NOMO-1 (cell line): ENCODE data around the gene DPEP2NB.
A peak's percentile ranks its signal among the peaks of the same experiment; 100 is the strongest.
"Not testable (repeated sequence)": the region's sequence is repeated elsewhere in the genome, so short reads cannot be mapped to it uniquely, and the experiment has no call there.

Experiments
- DNase-seq, 2 experiments: peaks; one replicate each; lab custom pipeline; 2025; ENCODE audit not compliant: unreplicated experiment in 2 of 2; lab: John Stamatoyannopoulos, UW

Gene DPEP2NB

DNA sequence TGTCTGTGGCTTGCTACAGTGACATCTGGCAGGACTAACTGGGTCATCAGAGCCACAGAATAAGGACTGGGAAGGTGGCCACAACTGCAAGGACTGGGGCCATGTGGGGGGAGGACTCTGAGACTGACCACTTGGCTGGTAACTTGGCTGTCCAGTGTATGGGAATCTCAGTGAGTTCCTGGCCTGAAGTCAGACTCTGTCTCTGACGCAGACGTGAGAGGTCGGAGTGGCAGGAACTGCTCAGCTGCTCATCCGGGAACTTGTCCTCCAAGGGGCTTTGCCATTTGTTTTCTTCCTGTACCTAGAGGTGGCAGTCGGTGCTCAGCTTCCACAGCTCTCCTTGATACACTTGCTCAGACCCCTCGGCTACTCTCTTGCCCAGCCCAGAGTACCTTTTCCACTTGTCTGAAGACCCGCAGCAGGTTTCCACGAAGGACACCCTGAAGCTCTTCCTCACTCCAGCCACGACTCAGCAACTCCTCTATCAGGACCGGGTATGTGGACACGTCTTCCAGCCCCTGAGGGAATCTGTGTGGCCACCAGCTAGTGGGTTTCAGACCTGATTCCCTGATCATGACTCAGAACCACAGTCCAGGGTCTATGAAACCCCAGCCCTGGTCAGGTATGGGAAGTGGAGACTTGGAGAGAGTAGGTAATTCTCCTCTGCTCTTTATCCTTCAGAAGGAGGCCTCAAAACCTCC, 28.1 kb downstream of the DPEP2NB start:
- no peak for DNase-seq

DNA sequence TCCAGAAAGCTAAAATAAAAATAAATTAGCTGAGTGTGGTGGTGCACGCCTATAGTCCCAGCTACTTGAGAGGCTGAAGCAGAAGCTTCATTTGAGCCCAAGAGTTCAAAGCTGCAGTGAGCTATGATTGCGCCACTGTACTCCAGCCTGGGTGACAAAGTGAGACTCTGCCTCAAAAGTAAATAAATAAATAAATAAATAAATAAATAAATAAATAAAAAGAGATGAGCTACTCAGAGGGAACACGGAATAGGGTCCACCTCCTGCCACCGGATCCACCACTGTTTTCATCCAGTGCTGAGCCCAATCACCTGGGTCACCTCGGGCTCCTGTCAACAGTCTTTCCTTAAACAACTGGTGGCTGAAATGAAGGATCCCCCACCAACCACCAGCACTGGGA, 28.8 kb downstream of the DPEP2NB start:
- no peak for DNase-seq

DNA sequence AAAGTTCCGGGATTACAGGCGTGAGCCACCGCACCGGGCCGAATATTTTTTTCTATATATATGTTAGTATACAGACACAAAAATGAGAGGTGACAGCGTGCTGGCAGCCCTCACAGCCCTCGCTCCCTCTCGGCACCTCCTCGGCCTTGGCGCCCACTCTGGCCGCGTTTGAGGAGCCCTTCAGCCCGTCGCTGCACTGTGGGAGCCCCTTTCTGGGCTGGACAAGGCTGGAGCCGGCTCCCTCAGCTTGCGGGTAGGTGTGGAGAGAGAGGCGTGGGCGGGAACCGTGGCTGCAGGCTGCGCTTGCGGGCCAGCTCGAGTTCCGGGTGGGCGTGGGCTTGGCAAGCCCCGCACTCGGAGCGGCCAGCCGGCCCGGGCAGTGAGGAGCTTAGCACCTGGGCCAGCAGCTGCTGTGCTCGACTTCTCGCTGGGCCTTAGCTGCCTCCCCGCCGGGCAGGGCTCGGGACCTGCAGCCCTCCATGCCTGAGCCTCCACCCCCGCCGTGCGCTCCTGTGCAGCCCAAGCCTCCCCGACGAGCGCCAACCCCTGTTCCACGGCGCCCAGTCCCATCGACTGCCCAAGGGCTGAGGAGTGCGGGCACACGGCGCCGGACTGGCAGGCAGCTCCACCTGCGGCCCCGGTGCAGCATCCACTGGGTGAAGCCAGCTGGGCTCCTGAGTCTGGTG, 33.6 kb downstream of the DPEP2NB start:
- DNase-seq: no peak

DNA sequence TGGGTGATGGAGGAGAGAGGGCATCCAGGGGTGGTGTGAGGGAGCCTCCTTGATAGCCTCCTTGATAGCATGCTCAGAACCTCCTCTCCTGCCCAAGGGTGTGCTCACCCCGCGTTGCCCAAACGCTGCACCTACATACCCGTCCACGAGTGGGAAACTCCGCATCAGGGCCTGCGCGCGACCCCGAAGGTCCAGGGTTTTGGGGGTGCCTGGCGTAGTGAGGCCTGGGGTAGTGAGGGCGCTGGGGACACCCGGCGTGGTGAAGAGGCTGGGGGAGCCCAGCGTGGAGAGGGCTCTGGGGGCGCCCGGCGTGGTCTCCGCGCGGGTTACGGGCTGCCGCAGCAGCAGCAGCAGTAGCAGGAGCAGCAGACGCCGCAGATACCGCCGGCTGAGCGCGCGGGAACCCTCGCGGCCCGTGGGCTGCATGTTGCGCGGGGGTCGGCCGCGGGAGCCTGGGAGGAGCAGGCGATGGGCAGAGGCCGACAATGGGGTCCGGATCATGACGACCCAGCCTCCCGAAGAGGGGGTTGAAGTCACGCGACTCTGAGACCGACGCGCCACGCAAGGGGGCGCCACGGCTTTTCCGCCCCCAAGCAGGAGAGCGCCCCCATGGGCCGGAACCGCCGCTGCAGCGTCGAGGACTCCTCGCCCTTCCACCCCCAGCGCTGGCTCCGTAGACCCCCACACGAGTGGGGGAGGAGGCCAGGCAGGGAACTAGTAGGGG, 35.6 kb downstream of the DPEP2NB start, which contains the start of gene DPEP3:
DPEP3 (minus strand) TSS at position 545 of the 724 bp plus-strand sequence; CDS start at position 426, 119 bp downstream.
- DNase-seq: peak; percentile 48 to 59

DNA sequence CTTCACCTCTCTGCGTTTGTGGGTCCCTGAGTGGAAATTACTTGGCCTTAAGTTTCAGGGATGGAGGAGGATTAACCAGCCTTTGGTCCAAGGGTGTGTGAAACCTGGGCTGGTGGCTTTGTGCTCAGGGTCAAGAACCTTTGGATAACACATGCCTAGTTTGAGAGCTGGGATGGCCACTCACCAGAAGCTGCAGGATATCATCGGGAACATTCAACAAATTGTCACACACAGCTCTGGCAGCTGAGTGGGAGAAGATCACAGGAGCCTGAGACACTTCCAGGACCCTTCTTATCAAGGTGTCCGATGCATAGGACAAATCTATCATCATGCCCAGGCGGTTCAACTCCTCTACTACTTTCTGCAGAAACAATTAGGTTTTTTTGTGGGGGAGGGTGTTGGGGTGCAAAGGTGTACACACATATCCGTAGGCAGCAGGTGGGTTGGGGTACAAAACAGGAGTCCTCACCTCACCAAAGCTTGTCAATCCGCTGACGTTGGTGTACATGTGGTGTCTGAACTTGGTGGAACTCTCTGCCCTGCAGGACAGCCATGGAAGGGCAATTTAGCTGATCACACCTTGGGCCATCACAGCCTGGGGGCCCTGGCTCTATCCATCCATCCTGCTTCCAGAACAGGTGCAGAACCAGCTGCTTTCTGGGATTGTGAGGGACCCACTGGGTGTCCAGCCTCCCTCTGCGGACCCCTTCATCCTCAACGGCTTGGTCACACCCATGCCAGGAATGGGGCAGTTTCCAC, 38.1 kb downstream of the DPEP2NB start:
- no peak for DNase-seq

- DNase-seq: no peak
Measured at GRCh38 chr16:67977005-67977404, 38.7 kb downstream of the DPEP2NB start.

GRCh38 chr16:67976205-67976604, 39.5 kb downstream of the DPEP2NB start:
- DNase-seq: no peak

GRCh38 chr16:67975321-67976105, 40.2 kb downstream of the DPEP2NB start:
- no peak for DNase-seq

- DNase-seq: not testable (repeated sequence)
Measured at GRCh38 chr16:67972285-67972684, 43.4 kb downstream of the DPEP2NB start.

DNA sequence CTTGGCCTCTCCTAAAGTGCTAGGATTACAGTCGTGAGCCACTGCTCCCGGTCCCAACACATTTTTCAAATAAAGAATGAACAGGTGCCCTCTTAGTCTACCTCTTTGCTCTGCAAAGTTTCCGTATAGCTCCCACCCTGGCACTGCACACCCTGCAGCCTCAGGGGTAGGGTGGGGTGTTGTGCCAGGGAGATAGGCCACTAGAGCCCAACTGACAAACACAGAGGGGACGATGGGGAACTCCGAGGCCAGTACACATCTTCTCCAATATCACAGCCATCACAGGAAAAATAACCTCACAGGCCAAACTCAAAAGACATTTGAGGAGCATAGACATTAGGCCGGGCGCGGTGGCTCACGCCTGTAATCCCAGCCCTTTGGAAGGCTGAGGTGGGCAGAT, 44.6 kb downstream of the DPEP2NB start:
- DNase-seq: no peak

- DNase-seq: peak in 1 of 2 experiments; percentile 17
Measured at GRCh38 chr16:67969254-67970039, 46.3 kb downstream of the DPEP2NB start.

- DNase-seq: peak; percentile 75 to 80
Measured at GRCh38 chr16:67968400-67969253, 47.1 kb downstream of the DPEP2NB start, which contains the start of gene SLC12A4. Gene SLC12A4, minus strand, starts transcription at chr16:67968637. Its CDS starts 84 bp downstream, at chr16:67968553.

DNA sequence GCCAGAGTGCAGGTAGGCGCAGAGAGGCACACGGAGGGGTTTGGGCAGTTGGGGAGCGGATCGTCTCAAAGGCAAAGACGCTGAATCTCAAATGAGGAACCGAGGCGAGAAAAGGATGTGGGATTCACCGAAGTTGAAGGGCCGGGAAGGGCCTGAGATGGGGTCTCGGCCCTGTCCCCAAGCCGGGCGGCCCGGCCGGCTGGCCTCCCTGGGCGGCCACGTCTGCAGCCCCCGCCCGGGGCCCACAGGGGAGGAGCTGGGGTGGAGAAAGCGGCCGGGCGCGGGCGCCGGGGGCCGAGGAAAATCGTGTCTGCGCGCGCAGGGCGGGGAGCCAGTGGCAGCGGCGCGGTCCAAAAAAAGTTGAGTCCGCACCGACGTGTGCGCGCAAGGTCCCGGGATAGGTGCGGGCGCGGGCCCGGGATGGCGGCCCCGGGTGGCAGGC, 47.7 kb downstream of the DPEP2NB start:
- DNase-seq: peak; percentile 29 to 35

DNA sequence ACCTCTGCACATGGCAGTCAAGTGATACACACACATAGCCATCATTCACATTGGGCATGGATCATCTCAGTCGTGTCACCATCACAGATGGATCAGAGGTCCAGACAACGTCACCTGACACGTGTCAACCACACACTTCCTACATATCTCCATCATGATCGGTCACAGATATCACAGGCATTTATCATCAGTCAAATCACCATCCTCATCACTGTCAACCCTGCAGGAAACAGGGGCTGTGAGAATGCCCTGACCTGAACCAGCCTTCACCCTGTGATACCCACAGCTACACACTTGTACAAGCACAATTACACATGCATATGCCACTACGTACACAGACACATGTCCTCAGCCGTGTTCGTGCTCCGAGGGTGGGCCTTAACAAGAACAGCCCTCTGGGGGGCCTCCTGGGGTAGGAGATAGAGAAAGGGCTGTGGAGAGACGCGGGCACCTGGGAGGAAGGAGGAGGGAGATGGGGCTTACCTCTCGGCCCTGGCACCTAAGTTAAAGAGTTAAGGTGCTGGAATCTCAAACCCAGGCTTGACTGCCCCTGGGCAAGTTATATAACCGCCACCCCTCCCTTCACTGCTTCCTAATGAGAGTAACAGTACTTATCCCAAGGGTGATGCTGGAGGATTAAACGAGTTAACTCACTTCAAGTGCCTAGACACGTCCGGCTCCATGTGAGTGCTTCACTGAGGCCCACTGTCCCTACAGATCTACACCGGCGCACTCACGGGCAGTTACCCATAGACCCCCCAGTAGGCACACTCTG, 48.3 kb downstream of the DPEP2NB start:
- DNase-seq: no peak

DNA sequence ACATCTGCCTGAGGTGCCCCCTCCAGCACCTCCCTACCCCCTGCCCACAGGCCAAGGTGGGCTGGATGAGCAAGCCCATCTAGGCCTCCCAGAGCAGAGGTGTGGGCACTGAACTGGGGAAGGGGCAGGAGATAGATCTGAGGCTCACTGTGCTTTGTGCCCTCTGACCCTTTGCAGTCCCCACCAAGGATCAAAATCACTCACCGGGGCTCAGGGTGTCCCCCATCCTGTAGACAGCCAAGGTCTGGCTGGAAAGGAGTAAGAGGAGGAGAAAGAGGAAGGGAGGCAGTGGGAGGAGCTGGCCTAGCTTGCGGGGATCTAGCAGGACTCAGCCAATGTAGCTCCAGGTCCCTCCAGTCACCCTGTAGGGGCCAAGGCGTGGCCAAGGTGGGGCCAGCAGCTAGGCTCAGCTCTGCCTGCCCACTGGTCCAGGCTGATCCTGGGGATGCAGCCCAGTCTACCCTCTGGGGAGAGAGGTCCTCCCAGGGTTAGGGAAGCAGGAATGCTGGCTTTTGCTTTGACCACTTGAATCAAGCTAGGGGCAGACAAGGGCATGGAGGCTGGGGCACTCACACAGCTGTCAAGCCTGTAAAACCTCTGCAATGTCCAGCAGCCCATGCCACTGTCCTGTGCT, 49.0 kb downstream of the DPEP2NB start:
- DNase-seq: peak in 1 of 2 experiments; percentile 19

GRCh38 chr16:67965668-67966548, 49.8 kb downstream of the DPEP2NB start:
- no peak for DNase-seq
